ENCODE measurements around the gene ERN1.

The ERN1 gene

DNA sequence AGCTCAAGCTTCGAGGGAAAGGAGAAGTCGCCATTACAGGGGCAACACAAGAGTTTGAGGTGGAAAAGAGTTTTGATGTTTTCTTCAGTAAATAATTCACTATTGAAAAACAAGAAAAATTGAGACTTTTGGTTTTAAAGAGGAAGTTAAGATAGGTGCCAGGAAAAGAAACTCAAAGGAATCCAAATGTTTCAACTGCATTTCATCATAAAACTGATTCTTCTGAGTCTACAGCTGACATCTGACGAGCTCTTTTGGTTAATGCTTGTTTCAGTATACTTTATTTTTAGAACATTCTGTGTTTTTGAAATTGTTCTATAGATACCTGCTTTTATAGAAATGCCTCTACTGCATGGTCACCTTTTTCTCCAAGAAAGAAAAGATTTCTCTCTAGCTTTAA lies 54.0 kb downstream of the ERN1 start:
- H3K4me3 ChIP-seq (ENCODE audit: low read length) = no peak overlapping the region
- DNase-seq (ENCODE audit: low read depth) = no peak

DNA sequence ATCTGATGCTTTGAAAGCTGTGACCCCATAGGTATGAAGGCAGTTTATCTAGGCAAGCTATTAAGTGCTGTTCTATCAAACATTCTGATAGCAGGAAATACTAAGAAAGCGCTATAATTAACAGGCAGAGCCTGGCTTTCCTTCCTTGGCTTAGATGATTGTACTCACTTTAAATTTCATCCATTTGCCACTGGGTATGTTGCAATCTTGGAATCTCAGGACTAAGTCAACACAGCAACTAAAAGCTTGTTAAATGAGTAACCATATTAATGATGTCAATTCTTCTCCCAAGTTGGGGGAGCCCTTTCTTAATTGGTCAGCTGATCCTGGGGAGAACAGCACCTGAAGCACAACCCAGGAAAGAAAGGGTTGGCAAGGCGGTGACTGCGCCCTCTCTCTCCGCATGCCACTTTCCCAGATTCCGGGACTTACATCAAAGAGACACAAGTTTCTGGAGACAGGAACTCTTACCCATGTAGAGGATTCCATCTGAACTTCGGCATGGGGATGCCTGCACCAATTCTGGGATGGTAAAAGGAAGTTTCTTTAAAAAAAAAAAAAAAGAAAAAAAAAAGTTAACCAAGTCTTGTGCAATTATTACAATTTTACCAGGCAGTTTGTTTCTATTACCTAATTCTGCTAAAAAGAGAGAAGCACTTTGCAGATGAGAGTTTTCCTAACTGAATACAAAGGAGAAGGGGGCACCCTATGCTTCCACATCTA lies 55.1 kb downstream of the ERN1 start:
- TF ChIP-seq, protein P1, sequence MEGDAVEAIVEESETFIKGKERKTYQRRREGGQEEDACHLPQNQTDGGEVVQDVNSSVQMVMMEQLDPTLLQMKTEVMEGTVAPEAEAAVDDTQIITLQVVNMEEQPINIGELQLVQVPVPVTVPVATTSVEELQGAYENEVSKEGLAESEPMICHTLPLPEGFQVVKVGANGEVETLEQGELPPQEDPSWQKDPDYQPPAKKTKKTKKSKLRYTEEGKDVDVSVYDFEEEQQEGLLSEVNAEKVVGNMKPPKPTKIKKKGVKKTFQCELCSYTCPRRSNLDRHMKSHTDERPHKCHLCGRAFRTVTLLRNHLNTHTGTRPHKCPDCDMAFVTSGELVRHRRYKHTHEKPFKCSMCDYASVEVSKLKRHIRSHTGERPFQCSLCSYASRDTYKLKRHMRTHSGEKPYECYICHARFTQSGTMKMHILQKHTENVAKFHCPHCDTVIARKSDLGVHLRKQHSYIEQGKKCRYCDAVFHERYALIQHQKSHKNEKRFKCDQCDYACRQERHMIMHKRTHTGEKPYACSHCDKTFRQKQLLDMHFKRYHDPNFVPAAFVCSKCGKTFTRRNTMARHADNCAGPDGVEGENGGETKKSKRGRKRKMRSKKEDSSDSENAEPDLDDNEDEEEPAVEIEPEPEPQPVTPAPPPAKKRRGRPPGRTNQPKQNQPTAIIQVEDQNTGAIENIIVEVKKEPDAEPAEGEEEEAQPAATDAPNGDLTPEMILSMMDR (conservative IDR thresholded peaks at IDR 0.05; ENCODE audit: low read depth, low read length) = no peak
- peak; percentile 63 for DNase-seq (ENCODE audit: low read depth)

More for the DNA sequence above, 54.0 kb downstream of the ERN1 start:
- TF ChIP-seq, protein P1 (conservative IDR thresholded peaks at IDR 0.05; ENCODE audit: low read depth, low read length) = no peak

DNA sequence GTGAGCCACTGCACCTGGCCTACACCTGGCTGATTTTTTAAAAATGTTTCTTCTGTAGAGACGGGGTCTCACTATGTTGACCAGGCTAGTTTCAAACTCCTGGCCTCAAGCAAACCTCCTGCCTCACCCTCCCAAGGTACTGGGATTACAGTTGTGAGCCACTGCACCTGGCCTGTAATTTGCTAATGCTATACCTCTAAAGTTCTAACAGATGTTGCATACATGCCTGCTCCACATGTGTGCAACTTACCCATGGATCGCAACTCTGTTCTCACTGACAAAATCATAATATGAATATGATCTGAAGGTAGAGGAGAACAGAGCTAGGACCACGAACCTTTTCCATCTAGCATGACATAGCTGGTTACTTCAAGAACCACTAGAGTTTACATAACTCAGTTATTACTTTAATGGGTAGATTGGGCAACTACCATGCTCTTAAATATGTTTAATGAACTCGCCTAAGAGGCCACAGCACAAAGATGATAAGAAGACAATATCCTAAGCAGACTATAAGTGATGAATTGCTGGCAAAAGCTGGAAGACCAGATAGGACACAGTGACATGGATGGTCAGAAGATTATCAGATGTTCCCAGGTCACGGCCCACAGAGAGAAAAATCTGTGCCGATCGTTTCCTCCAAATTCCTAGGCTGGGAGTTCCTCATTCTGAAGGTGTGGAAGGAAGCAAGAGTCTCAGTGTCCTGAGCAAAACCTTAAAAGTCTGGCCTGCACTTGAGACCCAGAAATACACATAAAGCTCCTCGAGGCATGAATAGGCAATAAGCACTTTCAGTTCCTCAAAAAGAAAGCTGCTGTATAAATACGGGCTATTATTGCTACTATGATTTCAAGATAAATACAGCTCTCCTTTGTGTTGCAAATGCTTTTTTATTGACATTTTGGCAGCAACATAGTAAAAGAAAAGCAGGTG lies 55.9 kb downstream of the ERN1 start:
- no peak for DNase-seq (ENCODE audit: low read depth)
- TF ChIP-seq, protein P1 (conservative IDR thresholded peaks at IDR 0.05; ENCODE audit: low read depth, low read length) = no peak
- no peak overlapping the region for H3K4me3 ChIP-seq (ENCODE audit: low read length)

More for the DNA sequence above, 55.1 kb downstream of the ERN1 start:
- H3K4me3 ChIP-seq (ENCODE audit: low read length) = no peak overlapping the region

DNA sequence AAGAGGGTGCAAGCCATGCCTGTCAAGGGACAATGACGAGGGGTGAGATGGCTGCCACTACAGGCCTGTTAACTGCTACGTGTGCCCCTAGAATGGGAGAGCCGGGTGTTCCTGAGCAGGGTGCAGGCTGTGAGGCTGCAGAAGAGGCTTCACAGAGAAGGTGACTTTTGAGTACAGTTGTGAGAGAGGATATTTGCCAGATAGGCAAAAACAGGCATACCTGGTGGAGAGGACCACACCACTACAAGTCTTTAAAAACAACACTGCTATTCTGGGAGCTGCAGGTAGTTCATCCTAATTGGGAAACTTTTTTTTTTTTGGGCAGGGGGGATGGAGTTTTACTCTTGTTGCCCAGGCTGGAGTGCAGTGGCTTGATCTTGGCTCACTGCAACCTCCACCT lies 58.8 kb downstream of the ERN1 start:
- TF ChIP-seq, protein P1 (conservative IDR thresholded peaks at IDR 0.05; ENCODE audit: low read depth, low read length) = no peak
- no peak for DNase-seq (ENCODE audit: low read depth)
- H3K4me3 ChIP-seq (ENCODE audit: low read length) = no peak overlapping the region

DNA sequence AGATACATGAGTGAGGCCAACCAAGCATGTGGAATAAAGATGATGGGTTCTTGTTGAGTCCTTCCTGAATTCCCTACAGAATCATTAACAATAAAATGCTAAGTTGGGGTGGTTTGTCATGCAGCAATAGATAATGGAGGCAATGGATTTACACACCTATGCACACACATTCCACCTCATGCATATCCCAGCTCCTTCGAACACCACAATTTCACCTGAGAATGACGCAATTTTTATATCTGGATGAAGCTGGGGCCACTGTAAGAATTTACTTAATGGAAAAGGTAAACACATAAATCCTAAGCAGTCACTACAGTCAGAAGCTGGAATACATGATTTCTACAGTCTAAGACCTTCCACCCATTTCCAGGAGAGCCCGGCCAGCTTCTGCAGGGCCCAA lies 59.7 kb downstream of the ERN1 start:
- TF ChIP-seq, protein P1 (conservative IDR thresholded peaks at IDR 0.05; ENCODE audit: low read depth, low read length) = no peak
- no peak overlapping the region for H3K4me3 ChIP-seq (ENCODE audit: low read length)
- DNase-seq (ENCODE audit: low read depth) = no peak

DNA sequence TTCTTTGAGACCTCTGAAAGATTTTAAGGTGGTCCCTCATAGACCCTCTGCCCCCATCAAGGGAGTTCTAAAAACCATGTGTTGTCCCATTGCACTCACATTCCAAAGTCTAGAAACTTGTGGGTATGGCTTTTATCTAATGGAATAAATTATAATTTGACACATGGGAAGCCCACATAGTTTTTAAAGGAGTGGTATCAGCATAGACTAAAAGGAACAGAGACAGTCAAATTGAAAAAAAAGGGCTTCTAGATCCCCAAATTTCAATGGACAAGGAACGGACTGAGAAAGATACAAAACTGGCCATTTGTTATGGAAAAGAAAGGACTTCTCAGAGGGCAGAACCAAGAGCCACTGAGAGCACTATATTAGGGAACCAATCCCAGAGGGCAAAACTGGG lies 60.8 kb downstream of the ERN1 start:
- no peak for DNase-seq (ENCODE audit: low read depth)
- H3K4me3 ChIP-seq (ENCODE audit: low read length) = no peak overlapping the region
- TF ChIP-seq, protein P1 (conservative IDR thresholded peaks at IDR 0.05; ENCODE audit: low read depth, low read length) = no peak

All from retinal pigment epithelial cell (primary cell).